Middle frontal gyrus (tissue), 1 donor: ENCODE measurements around the gene TMEM169.
"Not testable (repeated sequence)": the region's sequence is repeated elsewhere in the genome, so short reads cannot be mapped to it uniquely, and the experiment has no call there.

Source experiments
- DNase-seq: peaks from one replicate; pipeline ENCODE4 v3.0.0-alpha.2; 2015; ENCODE audit warnings: low spot score; ENCODE audit errors: extremely low spot score

Gene TMEM169

DNA sequence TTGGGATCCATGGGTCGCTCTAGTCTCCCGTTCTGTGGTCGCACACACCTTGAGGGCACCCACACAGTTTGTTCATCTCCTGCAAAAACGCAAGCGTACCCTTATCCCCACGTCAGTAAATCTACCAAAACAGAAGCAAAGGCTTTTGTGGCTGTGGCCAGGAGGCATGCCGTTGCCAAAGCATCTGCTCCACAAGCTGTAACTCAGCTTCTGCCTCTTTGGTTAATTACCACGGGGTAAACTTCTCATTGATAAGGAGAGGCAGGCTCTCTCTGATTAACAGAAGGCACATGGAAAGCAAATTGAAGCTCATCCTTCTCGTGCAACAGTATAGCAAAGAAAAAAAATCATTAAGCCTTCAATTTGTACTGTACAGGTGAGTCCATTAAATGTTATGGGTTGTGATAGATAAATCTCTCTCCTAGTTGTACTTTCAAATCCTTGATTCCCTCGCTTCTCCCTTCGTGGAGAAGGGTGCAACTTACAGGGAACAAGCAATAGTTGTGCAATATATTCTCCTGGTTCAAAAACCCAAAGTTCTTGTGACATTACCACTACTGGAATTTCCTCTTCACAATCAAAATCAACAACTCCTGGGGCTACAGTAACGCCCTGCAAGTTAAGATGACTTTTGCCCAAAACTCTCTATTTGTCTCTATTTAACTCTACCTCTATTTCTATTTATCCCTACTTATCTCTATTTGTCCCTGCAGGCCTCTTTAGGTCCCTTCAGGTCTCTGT is 10.4 kb upstream of the TMEM169 start:
- DNase-seq = no peak

- no peak for DNase-seq
These were observed 9.2 kb upstream of the TMEM169 start for GRCh38 chr2:216072473-216072872.

DNA sequence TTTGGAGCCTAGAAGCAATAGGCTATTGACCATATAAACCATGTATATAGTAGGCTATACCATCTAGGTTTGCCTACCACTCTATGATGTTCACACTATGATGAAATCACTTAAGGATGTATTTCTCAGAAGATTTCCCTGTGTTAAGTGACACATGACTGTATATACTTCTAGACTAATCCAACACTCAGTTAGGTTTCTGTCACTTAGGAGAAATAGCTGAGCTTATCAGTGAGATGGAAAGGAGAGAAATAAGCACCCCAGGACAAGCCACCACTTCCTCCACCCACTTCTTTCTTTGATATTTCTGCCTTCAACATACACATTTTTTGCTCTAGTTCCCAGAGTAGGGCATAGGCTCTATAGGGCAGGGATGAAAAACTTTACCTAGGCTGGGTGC is 7.9 kb upstream of the TMEM169 start:
- DNase-seq = no peak

DNA sequence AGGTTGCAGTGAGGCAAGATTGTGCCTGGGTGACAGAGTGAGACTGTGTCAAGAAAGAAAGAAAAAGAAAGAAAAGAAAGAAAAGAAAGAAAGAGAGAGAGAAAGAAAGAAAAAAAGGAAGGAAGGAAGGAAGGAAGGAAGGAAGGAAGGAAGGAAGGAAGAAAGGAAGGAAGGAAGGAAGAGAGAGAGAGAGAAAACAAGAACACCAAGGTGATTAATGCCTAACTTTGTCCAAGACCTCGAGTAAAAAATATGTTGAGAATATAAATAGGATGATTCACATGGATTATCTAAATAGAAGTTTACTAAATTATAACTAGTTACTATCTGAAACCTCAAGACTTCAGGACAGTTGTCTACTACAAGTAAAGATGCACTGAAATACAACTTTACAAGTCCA is 7.3 kb upstream of the TMEM169 start:
- DNase-seq = no peak

DNA sequence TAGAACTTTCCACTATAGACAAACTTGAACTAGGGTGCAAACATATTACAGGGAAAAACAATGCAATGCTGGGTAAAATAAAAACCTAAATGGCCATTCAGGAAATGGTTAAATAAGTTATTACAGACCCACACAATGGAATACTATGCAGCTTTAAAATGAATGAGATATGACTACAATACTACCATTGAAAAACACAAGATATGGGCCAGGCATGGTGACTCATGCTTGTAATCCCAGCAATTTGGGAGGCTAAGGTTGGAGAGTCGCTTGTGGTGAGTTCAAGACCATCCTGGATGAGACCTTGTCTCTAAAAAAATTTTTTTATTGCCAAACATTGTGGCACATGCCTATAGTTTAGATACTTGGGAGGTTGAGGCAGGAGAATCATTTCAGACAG is 6.9 kb upstream of the TMEM169 start:
- no peak for DNase-seq

GRCh38 chr2:216075510-216076485 is 5.9 kb upstream of the TMEM169 start:
- no peak for DNase-seq

- no peak for DNase-seq
These were observed 2.9 kb upstream of the TMEM169 start for GRCh38 chr2:216078776-216079175.

GRCh38 chr2:216080048-216080447 is 1.7 kb upstream of the TMEM169 start:
- not testable (repeated sequence) for DNase-seq

GRCh38 chr2:216081012-216081411 is 707 bp upstream of the TMEM169 start:
- DNase-seq = no peak

DNA sequence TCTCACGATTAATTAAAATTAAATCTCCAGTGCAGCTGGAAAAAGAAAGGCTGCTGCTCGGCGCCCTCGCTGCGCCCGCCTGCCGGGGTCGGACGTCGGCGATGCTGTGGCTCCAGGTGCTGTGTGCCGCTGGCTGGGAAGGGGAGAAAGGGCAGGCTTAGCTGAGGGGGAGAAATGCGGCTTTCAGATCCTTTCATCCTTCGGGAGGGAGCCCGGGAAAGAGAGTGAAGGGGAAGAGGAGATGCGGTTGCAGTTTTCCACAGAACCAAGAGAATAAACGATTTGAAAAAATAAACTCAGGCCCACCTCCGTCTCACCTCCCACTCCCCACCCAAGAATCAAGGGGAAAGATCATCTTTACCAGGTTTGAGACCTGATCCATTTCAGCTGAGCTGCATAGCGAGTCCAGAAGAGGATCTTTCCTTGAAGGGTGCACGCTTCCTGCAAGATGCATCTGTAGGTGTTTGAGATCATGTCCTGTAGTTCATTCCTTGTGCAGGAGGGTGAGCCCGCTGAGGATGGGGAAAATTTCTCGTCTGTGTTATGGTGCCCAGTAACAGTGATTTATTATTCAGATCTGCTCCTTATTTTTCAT is 495 bp downstream of the TMEM169 start:
- no peak for DNase-seq

DNA sequence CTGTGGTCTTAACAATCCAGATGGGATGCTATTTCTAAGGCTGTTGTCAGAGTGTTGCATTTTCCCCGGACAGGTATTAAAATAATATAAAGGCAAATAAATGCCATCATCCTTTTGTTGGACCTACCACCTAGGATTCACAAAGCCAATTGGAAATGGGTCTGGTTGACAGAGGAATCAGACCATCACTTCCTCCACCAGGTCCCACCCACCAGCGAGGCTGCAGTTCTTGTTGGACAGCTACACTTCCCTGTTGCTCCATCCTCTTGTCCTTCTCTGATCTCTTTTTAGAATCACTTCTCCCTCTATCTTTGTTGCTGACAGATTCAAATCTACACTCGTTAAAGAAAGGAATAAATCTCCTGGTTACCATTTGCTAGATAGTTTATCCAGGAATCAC is 1.1 kb downstream of the TMEM169 start:
- DNase-seq = no peak

DNA sequence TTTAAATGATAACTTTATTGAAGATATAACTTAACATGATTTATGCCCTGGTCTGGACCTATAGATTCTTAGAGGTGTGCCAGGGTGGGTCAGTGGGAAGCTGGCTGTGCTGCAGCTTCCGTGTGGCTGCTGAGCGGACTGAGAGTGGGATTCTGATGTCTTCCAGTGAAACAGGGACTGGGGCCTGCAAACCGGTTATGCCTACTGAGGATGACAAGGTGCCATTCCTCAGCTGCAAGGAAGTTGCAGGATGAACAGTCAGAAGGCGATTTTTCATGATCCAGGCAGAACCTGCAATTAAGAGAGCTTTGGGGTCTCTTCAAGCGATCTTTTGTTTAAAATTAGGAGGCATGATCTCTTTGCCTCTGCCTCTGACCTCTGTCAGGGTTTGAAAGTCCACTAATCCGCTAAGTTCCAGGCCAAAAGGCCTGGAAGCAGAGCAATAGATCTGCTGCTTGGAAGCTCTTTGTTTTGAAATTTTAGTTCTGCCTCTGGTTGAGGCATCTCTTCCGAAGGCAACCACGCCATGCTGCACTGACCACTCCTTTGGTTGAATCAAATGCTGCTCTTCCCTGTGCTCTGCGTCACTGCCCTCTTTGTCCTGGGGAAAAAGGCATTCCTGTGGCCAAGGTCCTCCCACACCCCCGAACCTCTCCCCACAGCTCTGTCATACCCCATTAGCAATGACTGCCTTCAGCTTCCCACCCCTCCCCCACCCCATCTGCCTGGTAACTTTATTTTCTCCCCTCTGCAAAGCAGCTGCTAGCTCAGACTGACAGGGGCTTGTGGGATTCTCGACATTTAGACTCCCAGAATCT is 2.0 kb downstream of the TMEM169 start:
- no peak for DNase-seq

DNA sequence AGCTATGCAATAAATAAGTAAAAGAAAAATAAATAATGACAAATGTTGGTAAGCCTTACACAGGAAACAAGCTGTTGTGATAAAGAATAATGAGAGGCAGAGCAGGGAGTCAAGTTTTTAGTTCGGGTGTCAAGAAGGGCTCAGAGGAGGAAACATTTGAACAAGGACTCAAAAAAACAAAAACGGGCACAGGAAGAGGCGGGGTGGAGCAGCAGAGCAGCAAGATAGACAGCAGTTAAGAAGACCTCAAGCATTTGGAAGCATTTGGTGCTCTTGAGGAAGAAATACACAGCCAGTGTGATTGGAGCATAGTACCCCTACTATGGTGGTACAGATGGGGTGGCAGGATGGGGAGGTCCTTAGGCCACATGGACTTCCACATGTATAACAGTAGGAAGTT is 2.8 kb downstream of the TMEM169 start:
- no peak for DNase-seq

- DNase-seq = no peak
These were observed 4.6 kb downstream of the TMEM169 start for GRCh38 chr2:216086207-216086893.

DNA sequence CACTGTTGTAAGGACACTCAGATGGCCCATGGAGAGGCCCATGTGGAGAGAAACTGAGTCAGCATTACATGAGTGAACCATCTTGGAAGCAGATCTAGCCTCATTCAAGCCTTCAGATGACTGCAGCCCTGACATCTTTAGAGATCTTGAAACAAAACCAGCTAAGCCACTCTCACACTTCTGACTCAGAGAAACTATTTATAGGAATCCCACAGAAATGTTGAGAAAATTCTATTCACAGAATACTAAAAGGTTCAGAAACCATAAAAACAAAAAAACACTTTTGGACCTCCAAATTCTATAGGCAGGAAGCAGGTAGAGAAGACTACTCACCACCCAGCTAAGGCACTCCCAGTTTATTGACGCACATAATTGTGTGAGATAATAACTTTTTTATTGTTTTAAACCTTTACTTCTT is 8.7 kb downstream of the TMEM169 start:
- DNase-seq = no peak

GRCh38 chr2:216092646-216093045 is 10.9 kb downstream of the TMEM169 start:
- DNase-seq = no peak

DNA sequence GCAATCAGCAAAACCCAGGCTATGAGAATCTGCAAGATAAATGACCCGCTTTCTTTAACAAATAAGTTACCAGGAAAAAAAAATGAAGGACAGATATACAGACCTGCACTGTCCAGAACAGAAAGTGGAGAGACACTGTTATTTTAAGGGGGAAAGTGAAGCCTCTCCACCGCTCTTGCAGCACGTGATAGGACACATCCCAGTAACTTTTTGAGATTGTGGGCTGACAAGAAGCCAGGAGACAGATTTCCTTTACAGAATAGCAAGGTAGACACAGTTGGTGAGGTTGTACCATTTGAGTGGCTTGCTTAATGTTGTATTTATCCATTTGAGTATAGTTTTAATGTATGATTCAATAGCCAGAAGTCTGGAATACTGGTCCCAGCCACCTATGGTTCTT is 13.0 kb downstream of the TMEM169 start:
- DNase-seq = no peak

DNA sequence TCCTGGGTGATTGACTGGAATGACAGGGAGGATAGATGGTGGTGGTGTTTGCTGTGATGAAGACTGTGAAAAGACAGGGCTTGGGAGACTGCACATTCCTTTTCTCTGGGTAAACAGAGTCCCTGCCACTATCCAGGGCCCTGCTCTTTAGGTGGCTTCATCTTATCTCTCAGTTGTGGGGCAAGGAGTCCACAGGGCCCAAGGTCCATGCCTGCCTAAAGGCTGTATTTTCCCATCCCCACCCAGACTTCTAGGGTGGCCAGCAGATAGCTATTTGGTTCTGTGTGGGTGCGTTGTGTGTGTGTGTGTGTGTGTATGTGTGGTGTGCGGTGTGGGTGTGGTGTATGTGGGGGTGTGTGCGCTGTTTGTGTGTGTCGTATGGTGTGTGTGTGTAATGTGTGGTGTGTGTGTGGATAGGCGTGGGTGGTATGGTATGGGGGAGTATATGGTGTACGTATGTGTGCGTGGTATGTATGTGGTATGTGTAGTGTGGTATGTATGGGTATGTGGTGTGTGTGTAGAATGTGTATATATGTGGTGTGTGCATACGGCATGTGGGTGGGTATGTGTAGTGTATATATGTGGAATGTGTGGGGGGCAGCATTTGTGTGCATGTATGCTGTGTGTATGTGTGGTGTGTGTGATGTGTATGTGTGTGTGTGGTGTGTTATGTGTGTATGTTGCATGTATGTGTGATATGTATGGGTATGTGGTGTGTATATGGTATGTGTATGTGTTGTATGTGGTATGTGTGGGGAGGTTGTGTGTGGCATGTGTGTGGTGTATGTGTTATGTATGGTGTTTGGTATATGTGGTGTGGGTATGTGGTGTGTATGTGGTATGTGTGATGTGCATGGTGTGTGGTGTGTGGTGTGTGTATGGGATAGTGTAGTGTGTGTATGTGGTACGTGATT is 17.0 kb downstream of the TMEM169 start:
- no peak for DNase-seq

GRCh38 chr2:216101109-216101508 is 19.4 kb downstream of the TMEM169 start:
- no peak for DNase-seq

DNA sequence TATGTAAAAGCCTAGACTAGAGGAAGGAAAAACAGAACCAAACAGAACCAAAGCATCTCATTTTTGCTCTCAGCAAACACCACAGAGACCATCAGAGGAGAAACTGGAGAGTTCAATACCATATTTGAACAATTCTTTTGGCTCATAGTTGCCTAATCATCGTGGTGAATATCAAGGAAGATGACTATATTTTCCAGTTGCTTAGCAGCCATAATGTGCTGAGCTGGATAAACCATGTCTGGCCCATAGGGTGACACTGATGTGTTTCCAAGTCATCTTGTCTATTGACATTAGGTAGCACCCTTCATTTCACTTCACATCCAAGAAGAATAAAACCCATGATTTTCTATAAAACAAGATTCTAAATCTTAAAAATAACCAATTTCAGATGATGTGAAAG is 21.5 kb downstream of the TMEM169 start:
- no peak for DNase-seq
